ENCODE data around the gene BCAS1.

The BCAS1 gene

DNA sequence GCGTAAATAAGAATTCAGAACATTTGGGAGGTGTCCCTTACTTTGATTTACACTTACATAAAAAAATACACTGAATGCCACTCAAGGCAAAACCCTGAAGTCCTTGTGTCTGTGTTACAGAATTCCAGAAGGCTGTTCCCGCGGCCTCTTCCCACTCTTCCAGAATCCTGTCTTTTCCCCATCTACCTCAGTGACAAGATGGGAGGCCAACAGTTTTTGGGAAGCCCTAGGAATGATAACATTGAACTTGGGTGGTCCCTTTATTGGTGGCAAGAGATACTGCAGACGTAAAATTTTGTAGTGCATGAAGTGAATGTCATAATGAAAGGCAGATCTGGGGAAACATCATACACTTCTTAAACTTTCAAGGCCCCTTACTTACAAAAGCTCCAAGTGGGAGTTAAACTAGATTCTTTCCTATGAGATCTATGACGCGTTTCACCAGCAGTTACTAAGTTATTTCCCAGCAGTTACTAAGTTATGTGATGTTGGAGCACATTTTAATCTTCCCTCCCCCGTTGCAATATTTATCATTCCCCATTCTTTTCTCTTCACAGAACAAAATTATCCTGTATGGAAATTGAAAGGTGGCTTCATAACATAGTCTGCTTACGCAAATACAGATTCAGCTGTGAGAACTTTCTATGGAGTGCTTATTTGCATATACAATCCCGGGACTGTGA, 79.5 kb downstream of the BCAS1 start:
- no peak for DNase-seq (ENCODE audit: extremely low read depth, insufficient read length)
- Histone ChIP-seq H3K36me3 (ENCODE audit: control insufficient read depth, insufficient read depth, low read length) (no peaks in the 10 kb centered on the region), H3K4me3 (replicated peaks; ENCODE audit: low read depth, low read length) (no peak overlapping the region), H3K27me3 (replicated peaks; ENCODE audit: control insufficient read depth, insufficient read depth, low read length) (no peaks in the 10 kb centered on the region)
- TF ChIP-seq, protein P1, sequence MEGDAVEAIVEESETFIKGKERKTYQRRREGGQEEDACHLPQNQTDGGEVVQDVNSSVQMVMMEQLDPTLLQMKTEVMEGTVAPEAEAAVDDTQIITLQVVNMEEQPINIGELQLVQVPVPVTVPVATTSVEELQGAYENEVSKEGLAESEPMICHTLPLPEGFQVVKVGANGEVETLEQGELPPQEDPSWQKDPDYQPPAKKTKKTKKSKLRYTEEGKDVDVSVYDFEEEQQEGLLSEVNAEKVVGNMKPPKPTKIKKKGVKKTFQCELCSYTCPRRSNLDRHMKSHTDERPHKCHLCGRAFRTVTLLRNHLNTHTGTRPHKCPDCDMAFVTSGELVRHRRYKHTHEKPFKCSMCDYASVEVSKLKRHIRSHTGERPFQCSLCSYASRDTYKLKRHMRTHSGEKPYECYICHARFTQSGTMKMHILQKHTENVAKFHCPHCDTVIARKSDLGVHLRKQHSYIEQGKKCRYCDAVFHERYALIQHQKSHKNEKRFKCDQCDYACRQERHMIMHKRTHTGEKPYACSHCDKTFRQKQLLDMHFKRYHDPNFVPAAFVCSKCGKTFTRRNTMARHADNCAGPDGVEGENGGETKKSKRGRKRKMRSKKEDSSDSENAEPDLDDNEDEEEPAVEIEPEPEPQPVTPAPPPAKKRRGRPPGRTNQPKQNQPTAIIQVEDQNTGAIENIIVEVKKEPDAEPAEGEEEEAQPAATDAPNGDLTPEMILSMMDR (IDR thresholded peaks at IDR 0.05; ENCODE audit: insufficient read depth, low read length, poor library complexity, severe bottlenecking): no peak

- H3K27me3 ChIP-seq (replicated peaks; ENCODE audit: control insufficient read depth, insufficient read depth, low read length): no peaks in the 10 kb centered on the region
- no peak for DNase-seq (ENCODE audit: extremely low read depth, insufficient read length)
Measured at GRCh38 chr20:53990003-53990402, 80.4 kb downstream of the BCAS1 start.

GRCh38 chr20:53989401-53989800, 81.0 kb downstream of the BCAS1 start:
- TF ChIP-seq, protein P1 (IDR thresholded peaks at IDR 0.05; ENCODE audit: insufficient read depth, low read length, poor library complexity, severe bottlenecking): no peak

More at GRCh38 chr20:53990003-53990402, 80.4 kb downstream of the BCAS1 start:
- H3K4me3 ChIP-seq (replicated peaks; ENCODE audit: low read depth, low read length): no peak overlapping the region
- H3K36me3 ChIP-seq (ENCODE audit: control insufficient read depth, insufficient read depth, low read length): no peaks in the 10 kb centered on the region
- TF ChIP-seq, protein P1 (IDR thresholded peaks at IDR 0.05; ENCODE audit: insufficient read depth, low read length, poor library complexity, severe bottlenecking): no peak

DNA sequence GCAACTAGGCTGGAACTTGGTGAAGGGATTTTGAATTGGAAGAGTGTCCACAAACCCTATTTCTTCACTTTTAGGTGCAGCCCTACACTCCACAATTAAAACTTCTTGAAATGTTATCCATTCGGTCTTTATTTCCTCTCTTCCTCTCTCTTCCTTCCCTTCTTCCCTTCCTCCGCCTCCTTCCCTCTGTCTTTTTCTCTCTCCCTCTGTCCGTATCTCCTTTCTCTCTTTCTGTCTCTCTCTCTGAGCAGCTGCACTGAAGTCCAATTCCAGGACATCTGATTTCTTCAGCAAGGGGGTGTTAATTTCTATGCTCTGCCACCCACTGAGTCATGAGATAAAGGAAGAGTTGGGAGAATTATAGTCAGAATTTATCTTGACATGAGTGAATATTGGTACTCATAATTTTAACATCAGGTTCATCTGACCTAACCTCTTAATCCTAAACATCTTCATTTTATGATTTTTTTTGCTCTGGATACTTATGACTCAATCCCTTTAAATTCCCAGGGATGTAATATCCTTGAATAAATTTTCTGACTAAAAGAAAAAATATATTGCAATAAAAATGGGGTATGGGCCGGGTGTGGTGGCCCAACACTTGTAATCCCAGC, 84.2 kb downstream of the BCAS1 start:
- H3K4me3 ChIP-seq (replicated peaks; ENCODE audit: low read depth, low read length): no peak overlapping the region
- H3K27me3 ChIP-seq (replicated peaks; ENCODE audit: control insufficient read depth, insufficient read depth, low read length): no peaks in the 10 kb centered on the region
- H3K36me3 ChIP-seq (ENCODE audit: control insufficient read depth, insufficient read depth, low read length): no peaks in the 10 kb centered on the region
- DNase-seq (ENCODE audit: extremely low read depth, insufficient read length): no peak
- TF ChIP-seq, protein P1 (IDR thresholded peaks at IDR 0.05; ENCODE audit: insufficient read depth, low read length, poor library complexity, severe bottlenecking): no peak

More at GRCh38 chr20:53989401-53989800, 81.0 kb downstream of the BCAS1 start:
- Histone ChIP-seq H3K4me3 (replicated peaks; ENCODE audit: low read depth, low read length) (no peak overlapping the region), H3K36me3 (ENCODE audit: control insufficient read depth, insufficient read depth, low read length) (no peaks in the 10 kb centered on the region), H3K27me3 (replicated peaks; ENCODE audit: control insufficient read depth, insufficient read depth, low read length) (no peaks in the 10 kb centered on the region)
- DNase-seq (ENCODE audit: extremely low read depth, insufficient read length): no peak

GRCh38 chr20:53985150-53985518, 85.3 kb downstream of the BCAS1 start:
- no peak for DNase-seq (ENCODE audit: extremely low read depth, insufficient read length)
- Histone ChIP-seq H3K27me3 (replicated peaks; ENCODE audit: control insufficient read depth, insufficient read depth, low read length) (no peaks in the 10 kb centered on the region), H3K36me3 (ENCODE audit: control insufficient read depth, insufficient read depth, low read length) (no peaks in the 10 kb centered on the region), H3K4me3 (replicated peaks; ENCODE audit: low read depth, low read length) (no peak overlapping the region)
- TF ChIP-seq, protein P1 (IDR thresholded peaks at IDR 0.05; ENCODE audit: insufficient read depth, low read length, poor library complexity, severe bottlenecking): no peak
